Right ventricle myocardium inferior (tissue), 1 donor: ENCODE measurements around the gene RFX4. TPM values are rescaled to one million over a fixed set of nuclear protein-coding genes. Genes with fewer than 3 reads are reported as not detected.

Source experiments
- ATAC-seq: fragments of 200-7000 bp; cut with Tn5 transposase; one replicate; pipeline ENCODE4 v1.9.1; 2020; ENCODE audit warnings: mild to moderate bottlenecking, moderate library complexity
- DNase-seq: peaks from one replicate; pipeline ENCODE4 v3.0.0; 2021; ENCODE audit errors: missing footprints
- intact Hi-C: fragments of 100-400 bp; cut with DNase I; formaldehyde crosslinking; loops from one replicate; pipeline ENCODE4 v1.11.0; 2022
- total RNA-seq: library from RNA; stranded (reverse); fragmentation: NEBNext Ultra II Directional; extraction: Animal tissue kit (Norgen Biotek cat#: 25700); gene quantifications from one replicate; pipeline ENCODE4 v1.2.1, GENCODE V29; 2021
- donor health status: DM: no; HTN: yes; CAD: no; lungs with severe emphysema.

Gene RFX4
- total RNA-seq, 1 donor from 2014 or later = not detected

GRCh38 chr12:106634206-106634605, 51.4 kb downstream of the RFX4 start:
- DNase-seq = no peak
- intact Hi-C loops = no loop called here
- ATAC-seq = no peak

- no peak for ATAC-seq
- intact Hi-C loops = no loop called here
- no peak for DNase-seq
Measured at GRCh38 chr12:106643000-106643399, 60.2 kb downstream of the RFX4 start.

GRCh38 chr12:106644335-106645073, 61.7 kb downstream of the RFX4 start:
- intact Hi-C loops = no loop called here
- ATAC-seq = peak; percentile 30
- no peak for DNase-seq

- intact Hi-C loops = no loop called here
- peak; percentile 78 for DNase-seq
- ATAC-seq = peak; percentile 85
Measured at GRCh38 chr12:106645074-106645421, 62.2 kb downstream of the RFX4 start.

- intact Hi-C loops = no loop called here
- peak; percentile 4 for ATAC-seq
Measured at GRCh38 chr12:106645465-106646330, 62.9 kb downstream of the RFX4 start.

DNA sequence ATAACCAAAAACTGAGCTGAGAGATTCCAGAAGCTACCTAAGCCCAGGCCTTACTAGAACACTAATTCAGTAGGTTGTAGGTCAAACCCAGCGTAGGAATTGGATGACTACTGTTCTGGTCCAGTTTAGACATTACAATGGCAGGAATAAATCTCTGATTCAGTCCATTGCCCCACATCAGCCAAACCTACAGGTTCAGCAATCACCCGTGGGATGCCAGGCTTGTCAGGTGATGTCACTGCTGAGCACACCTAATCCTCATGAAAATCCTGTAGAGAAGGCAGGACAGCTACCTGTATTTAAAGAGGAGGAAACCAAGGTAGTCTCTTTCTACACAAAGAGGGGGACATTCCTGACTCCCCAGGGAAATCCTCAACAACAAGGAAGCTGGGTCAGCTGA, 63.7 kb downstream of the RFX4 start:
- intact Hi-C loops = no loop called here
- ATAC-seq = no peak

More at GRCh38 chr12:106645465-106646330, 62.9 kb downstream of the RFX4 start:
- no peak for DNase-seq

GRCh38 chr12:106647793-106648514, 65.2 kb downstream of the RFX4 start:
- no peak for ATAC-seq
- intact Hi-C loops = no loop called here
- no peak for DNase-seq

More for the DNA sequence above, 63.7 kb downstream of the RFX4 start:
- no peak for DNase-seq

- ATAC-seq = no peak
- intact Hi-C loops = no loop called here
Measured at GRCh38 chr12:106648736-106649135, 65.9 kb downstream of the RFX4 start.

DNA sequence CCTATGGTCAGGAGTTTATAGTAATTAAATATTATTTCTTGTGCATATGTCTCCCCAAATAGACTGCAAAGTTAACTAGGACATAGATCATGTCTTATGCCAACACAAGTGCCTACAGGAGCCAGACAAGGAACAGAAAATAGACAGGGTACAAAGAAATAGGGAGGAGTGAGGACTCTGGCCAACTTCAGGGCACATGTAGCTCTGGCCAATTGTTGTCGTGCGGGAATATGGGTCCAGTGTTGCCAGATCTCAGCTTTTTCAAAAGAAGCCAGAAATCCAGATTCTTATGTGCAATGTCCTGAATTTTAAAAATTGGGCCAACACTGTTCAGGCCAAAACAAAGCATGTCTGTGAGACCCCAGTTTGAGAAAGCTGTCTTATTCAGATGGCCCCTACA, 68.7 kb downstream of the RFX4 start:
- ATAC-seq (no peak), DNase-seq (no peak)
- intact Hi-C loops = no loop called here

More at GRCh38 chr12:106648736-106649135, 65.9 kb downstream of the RFX4 start:
- DNase-seq = no peak

GRCh38 chr12:106652510-106653015, 69.8 kb downstream of the RFX4 start:
- ATAC-seq (no peak), DNase-seq (no peak)
- intact Hi-C loops = no loop called here

DNA sequence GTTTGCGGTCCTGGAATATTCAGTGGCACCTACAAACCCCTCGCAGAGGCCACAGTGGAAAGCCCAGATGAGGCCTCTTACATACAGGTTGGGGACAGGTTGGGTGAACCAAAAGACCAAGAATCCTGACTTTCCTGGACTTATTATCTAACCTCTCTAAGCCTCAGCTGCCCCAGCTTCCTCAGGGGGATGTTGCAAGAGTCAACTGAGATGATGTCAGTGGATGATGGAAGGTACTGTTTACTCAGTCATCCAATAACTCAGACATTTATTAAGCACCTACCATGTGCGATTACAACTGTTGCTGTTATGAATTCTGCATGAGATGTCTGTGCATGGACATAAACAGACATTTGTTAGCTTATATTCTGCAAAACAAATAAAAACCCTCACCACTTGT, 72.8 kb downstream of the RFX4 start:
- intact Hi-C loops = no loop called here
- ATAC-seq (no peak), DNase-seq (no peak)

- peak; percentile 26 for ATAC-seq
- intact Hi-C loops = no loop called here
- DNase-seq = no peak
Measured at GRCh38 chr12:106657488-106657887, 74.7 kb downstream of the RFX4 start.

- ATAC-seq (no peak), DNase-seq (no peak)
- intact Hi-C loops = no loop called here
Measured at GRCh38 chr12:106663385-106663784, 80.6 kb downstream of the RFX4 start.

GRCh38 chr12:106669216-106669615, 86.4 kb downstream of the RFX4 start:
- ATAC-seq (no peak), DNase-seq (no peak)
- intact Hi-C loops = no loop called here

DNA sequence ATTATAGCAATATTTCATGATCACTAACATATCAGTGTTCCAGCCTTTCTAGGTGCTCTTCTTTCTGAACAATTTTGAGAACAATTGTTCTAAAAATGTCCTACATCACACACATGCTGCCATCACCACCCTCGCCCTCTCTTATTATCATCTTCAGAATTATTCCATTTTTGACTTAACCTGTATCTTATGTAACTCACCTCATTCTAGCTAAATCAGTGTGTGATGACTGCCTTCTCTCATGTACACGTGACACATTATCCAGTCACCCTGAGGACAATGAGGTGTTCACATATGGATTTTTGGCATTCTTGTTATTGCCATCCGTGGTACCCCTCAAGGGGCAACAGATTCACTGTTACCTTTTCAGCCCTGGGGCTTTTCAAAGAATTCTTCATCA, 87.3 kb downstream of the RFX4 start:
- intact Hi-C loops = loop anchor here (10.0 kb wide), 1 partner anchor 245 kb away; no protein-coding TSS in a partner anchor
- DNase-seq (no peak), ATAC-seq (no peak)

- ATAC-seq = no peak
- DNase-seq = no peak
- intact Hi-C loops = loop anchor here (10.0 kb wide), 1 partner anchor 243 kb away; no protein-coding TSS in a partner anchor
Measured at GRCh38 chr12:106671840-106672239, 89.0 kb downstream of the RFX4 start.

GRCh38 chr12:106672314-106673025, 89.7 kb downstream of the RFX4 start:
- no peak for ATAC-seq
- intact Hi-C loops = loop anchor here (10.0 kb wide), 1 partner anchor 242 kb away; no protein-coding TSS in a partner anchor
- no peak for DNase-seq

- DNase-seq (no peak), ATAC-seq (no peak)
- intact Hi-C loops = loop anchor here (10.0 kb wide), 1 partner anchor 242 kb away; no protein-coding TSS in a partner anchor
Measured at GRCh38 chr12:106673141-106673540, 90.3 kb downstream of the RFX4 start.
